ENCODE data around the gene LUZP4. TPM values are rescaled to one million over a fixed set of nuclear protein-coding genes. Genes with fewer than 3 reads are reported as not detected.

The LUZP4 gene
- total RNA-seq, 4 donors from 2014 or later = not detected

DNA sequence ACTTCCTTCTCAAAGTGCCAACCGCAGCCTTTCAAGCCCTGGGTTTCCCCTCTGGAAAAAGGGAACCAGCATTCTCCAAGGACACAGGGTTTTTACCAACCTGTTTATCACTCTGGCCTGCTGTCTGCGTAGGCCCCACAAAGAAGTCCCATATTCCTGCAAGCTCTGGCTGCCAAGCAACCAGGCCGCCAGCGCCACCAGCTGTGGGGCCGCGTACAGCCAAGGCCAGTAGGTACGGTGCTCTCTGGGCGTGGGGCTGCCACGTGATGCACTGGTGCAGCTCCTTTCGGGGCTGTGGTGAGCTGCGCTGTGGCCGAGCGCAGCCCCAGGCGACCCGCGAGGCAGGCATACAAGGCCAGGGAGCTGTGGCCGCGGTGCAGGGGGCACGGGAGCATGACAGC lies 22.1 kb downstream of the LUZP4 start:
- TF ChIP-seq, protein P1, sequence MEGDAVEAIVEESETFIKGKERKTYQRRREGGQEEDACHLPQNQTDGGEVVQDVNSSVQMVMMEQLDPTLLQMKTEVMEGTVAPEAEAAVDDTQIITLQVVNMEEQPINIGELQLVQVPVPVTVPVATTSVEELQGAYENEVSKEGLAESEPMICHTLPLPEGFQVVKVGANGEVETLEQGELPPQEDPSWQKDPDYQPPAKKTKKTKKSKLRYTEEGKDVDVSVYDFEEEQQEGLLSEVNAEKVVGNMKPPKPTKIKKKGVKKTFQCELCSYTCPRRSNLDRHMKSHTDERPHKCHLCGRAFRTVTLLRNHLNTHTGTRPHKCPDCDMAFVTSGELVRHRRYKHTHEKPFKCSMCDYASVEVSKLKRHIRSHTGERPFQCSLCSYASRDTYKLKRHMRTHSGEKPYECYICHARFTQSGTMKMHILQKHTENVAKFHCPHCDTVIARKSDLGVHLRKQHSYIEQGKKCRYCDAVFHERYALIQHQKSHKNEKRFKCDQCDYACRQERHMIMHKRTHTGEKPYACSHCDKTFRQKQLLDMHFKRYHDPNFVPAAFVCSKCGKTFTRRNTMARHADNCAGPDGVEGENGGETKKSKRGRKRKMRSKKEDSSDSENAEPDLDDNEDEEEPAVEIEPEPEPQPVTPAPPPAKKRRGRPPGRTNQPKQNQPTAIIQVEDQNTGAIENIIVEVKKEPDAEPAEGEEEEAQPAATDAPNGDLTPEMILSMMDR (IDR thresholded peaks at IDR 0.05; ENCODE audit: low read depth) = no peak

GRCh38 chrX:115318139-115318538 lies 28.6 kb downstream of the LUZP4 start:
- TF ChIP-seq, protein P1 (IDR thresholded peaks at IDR 0.05; ENCODE audit: low read depth) = no peak

- TF ChIP-seq, protein P1 (IDR thresholded peaks at IDR 0.05; ENCODE audit: low read depth) = no peak
Measured at GRCh38 chrX:115322375-115322774, 32.9 kb downstream of the LUZP4 start.

DNA sequence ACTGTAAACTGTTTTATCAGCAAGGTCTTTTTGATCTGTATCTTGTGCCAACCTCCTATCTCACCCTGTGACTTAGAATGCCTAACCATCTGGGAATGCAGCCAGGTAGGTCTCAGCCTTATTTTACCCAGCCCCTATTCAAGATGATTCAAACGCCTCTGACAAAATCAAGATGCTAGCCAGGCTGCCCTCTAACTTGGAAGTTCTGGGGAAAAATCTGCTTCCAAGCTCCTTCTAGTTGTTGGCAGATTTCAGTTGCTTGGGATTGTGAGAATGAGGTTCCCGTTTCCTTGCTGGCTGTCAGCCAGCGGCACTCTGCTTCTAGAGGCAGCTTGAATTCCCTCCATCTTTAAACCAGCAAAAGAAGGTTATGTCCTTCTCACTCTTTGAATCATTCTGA lies 34.7 kb downstream of the LUZP4 start:
- TF ChIP-seq, protein P1 (IDR thresholded peaks at IDR 0.05; ENCODE audit: low read depth) = no peak

GRCh38 chrX:115330498-115331168 lies 41.1 kb downstream of the LUZP4 start:
- TF ChIP-seq, protein P1 (IDR thresholded peaks at IDR 0.05; ENCODE audit: low read depth) = no peak

DNA sequence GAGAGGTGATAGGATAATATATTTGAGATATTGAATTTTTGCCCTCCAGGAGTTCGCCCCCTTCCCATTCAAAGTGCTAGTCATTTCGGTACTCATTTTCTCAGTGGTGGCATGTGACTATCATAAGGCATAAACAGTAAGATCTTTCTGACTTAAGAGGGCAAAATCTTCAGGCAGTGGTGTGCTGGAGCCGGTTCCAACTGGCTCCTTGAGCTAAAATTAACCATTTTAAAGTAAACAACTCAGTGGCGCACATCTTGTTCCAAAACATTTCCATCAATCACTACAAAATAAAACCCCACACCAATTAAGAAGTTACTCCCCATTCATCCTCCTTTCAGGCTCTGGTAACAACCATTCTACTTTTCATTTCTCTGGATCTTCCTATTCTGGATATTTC lies 43.3 kb downstream of the LUZP4 start:
- TF ChIP-seq, protein P1 (IDR thresholded peaks at IDR 0.05; ENCODE audit: low read depth) = no peak

GRCh38 chrX:115333446-115333845 lies 43.9 kb downstream of the LUZP4 start:
- TF ChIP-seq, protein P1 (IDR thresholded peaks at IDR 0.05; ENCODE audit: low read depth) = no peak

All from subcutaneous adipose tissue (tissue), 4 donors.